SU-DHL-6 (cell line): ENCODE measurements around the gene CLEC5A.

Experiments
- CTCF ChIP-seq: fragments of 200-600 bp; sonication (generic); IDR thresholded peaks from one replicate; pipeline ENCODE4 v1.5.1; 2017; ENCODE audit warnings: antibody characterized with exemption, mild to moderate bottlenecking, low read length, moderate library complexity; ENCODE audit not compliant: insufficient read depth, poor library complexity, severe bottlenecking
- EZH2phosphoT487 ChIP-seq: fragments of 200-600 bp; sonication (generic), shearing (Covaris generic); conservative IDR thresholded peaks from 2 replicates; pipeline ENCODE4 v1.6.1; 2018; ENCODE audit warnings: mild to moderate bottlenecking, antibody characterized with exemption, low read length, moderate library complexity, mixed read lengths

GRCh38 chr7:141986923-141987322, 40.1 kb upstream of the CLEC5A start:
- TF ChIP-seq CTCF (no peak), EZH2phosphoT487 (no peak)
